ENCODE data around the gene DUS1L.
A peak's percentile ranks its signal among the peaks of the same experiment; 100 is the strongest.
"Not testable (repeated sequence)": the region's sequence is repeated elsewhere in the genome, so short reads cannot be mapped to it uniquely, and the experiment has no call there.

The DUS1L gene

GRCh38 chr17:82039695-82040299 is 25.8 kb downstream of the DUS1L start:
- no peak for DNase-seq (ENCODE audit: low spot score)

- not testable (repeated sequence) for DNase-seq (ENCODE audit: low spot score)
Measured at GRCh38 chr17:82038796-82039409, 26.7 kb downstream of the DUS1L start.

- no peak for DNase-seq (ENCODE audit: low spot score)
Measured at GRCh38 chr17:82037889-82038195, 27.8 kb downstream of the DUS1L start.

GRCh38 chr17:82037092-82037888 is 28.3 kb downstream of the DUS1L start, which contains the start of gene DCXR:
DCXR (minus strand) TSS chr17:82037697; CDS start chr17:82037682, 15 bp downstream.
- DNase-seq (ENCODE audit: low spot score), result peak; percentile 97

GRCh38 chr17:82036634-82037091 is 28.9 kb downstream of the DUS1L start:
- DNase-seq (ENCODE audit: low spot score), result no peak

GRCh38 chr17:82035956-82036633 is 29.5 kb downstream of the DUS1L start:
- no peak for DNase-seq (ENCODE audit: low spot score)

- no peak for DNase-seq (ENCODE audit: low spot score)
Measured at GRCh38 chr17:82035488-82035887, 30.1 kb downstream of the DUS1L start.

GRCh38 chr17:82034371-82035011 is 31.1 kb downstream of the DUS1L start:
- DNase-seq (ENCODE audit: low spot score), result no peak

- DNase-seq (ENCODE audit: low spot score), result no peak
Measured at GRCh38 chr17:82033359-82034085, 32.1 kb downstream of the DUS1L start.

- no peak for DNase-seq (ENCODE audit: low spot score)
Measured at GRCh38 chr17:82031885-82032627, 33.5 kb downstream of the DUS1L start.

- no peak for DNase-seq (ENCODE audit: low spot score)
Measured at GRCh38 chr17:82031303-82031884, 34.2 kb downstream of the DUS1L start, which contains the start of gene RAC3. RAC3 (plus strand) TSS chr17:82031678; CDS start chr17:82031762, 84 bp downstream.

- no peak for DNase-seq (ENCODE audit: low spot score)
Measured at GRCh38 chr17:82030470-82031302, 34.9 kb downstream of the DUS1L start.

- no peak for DNase-seq (ENCODE audit: low spot score)
Measured at GRCh38 chr17:82029990-82030469, 35.6 kb downstream of the DUS1L start.

GRCh38 chr17:82029391-82029790 is 36.2 kb downstream of the DUS1L start:
- no peak for DNase-seq (ENCODE audit: low spot score)

- no peak for DNase-seq (ENCODE audit: low spot score)
Measured at GRCh38 chr17:82028966-82029365, 36.6 kb downstream of the DUS1L start.

- no peak for DNase-seq (ENCODE audit: low spot score)
Measured at GRCh38 chr17:82028246-82028645, 37.4 kb downstream of the DUS1L start.

- DNase-seq (ENCODE audit: low spot score), result no peak
Measured at GRCh38 chr17:82025401-82026107, 40.0 kb downstream of the DUS1L start.

GRCh38 chr17:82024859-82025258 is 40.7 kb downstream of the DUS1L start:
- DNase-seq (ENCODE audit: low spot score), result no peak

All from LoVo (cell line).